Activated naive CD4-positive, alpha-beta T cell treated with anti-CD3 and anti-CD28 coated beads, Interleukin-2, amount 50 U/mL, for 16 hours (primary cell): ENCODE data around the gene PLEKHO1.
A peak's percentile ranks its signal among the peaks of the same experiment; 100 is the strongest.
"Not testable (repeated sequence)": the region's sequence is repeated elsewhere in the genome, so short reads cannot be mapped to it uniquely, and the experiment has no call there.

Source experiments
- DNase-seq: peaks from one replicate; pipeline ENCODE4 v3.0.0-alpha.2; 2020

Gene PLEKHO1

GRCh38 chr1:150176593-150176992 lies 26.9 kb downstream of the PLEKHO1 start:
- DNase-seq = no peak

GRCh38 chr1:150178548-150178947 lies 28.8 kb downstream of the PLEKHO1 start:
- DNase-seq = no peak

- DNase-seq = no peak
Measured at GRCh38 chr1:150179867-150180266, 30.2 kb downstream of the PLEKHO1 start.

DNA sequence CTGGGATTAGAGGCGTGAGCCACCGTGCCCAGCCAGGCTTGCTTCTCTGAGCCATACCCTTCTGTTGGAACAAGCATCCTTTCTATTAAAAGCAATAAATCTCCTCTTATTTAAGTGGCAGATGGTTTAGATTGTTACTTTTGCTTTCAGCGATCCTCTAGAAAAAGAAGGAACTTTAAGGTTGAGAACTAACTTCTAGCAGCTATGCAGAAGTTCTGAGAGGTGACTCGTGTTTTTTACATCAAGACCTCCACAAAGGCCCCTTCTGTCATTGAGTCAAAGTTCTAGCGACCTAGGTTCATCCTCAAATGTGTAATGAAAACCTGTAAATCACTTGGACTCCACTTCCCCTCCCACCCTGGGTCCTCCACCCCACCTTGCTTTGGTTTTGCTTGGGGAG lies 30.8 kb downstream of the PLEKHO1 start:
- DNase-seq = no peak

- DNase-seq = no peak
Measured at GRCh38 chr1:150182247-150182646, 32.5 kb downstream of the PLEKHO1 start.

GRCh38 chr1:150183061-150183460 lies 33.3 kb downstream of the PLEKHO1 start:
- DNase-seq = no peak

- no peak for DNase-seq
Measured at GRCh38 chr1:150185481-150185880, 35.8 kb downstream of the PLEKHO1 start.

GRCh38 chr1:150186438-150186788 lies 36.7 kb downstream of the PLEKHO1 start:
- not testable (repeated sequence) for DNase-seq

DNA sequence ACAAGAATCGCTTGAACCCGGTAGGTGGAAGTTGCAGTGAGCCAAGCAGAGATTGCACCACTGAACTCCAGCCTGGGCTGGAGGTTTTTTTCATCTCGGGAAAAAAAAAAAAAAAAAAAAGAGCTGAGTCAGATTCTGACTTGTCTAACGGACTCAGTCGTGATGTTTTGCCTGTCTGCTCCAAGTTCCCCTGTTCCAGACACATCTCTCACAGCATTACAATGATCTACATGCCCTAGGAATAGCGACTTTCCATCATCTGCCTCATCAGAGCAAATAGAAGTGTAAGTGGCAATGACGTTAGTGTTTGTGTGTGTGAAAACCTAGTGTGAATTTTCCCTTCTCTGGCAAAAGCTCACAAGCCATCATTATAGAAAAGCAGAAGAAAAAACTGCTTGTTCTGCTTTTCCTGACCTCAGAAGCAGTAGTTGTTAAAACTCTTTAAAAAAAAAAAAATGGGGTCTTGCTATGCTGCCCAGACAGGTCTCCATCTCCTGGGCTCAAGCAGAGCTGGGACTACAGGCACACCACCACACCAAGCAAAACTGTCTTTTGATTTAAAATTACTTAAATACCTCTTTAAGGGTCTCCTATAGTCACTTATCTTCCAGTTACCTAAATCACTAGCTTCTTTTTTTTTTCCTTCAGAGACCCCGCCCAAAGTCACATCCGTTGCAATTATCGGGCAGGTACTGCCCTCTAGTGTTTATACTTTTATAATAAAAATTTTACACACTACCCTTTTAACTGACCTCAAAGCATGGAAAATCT lies 37.3 kb downstream of the PLEKHO1 start:
- DNase-seq = peak; percentile 12

- DNase-seq = no peak
Measured at GRCh38 chr1:150187560-150187931, 37.8 kb downstream of the PLEKHO1 start.

DNA sequence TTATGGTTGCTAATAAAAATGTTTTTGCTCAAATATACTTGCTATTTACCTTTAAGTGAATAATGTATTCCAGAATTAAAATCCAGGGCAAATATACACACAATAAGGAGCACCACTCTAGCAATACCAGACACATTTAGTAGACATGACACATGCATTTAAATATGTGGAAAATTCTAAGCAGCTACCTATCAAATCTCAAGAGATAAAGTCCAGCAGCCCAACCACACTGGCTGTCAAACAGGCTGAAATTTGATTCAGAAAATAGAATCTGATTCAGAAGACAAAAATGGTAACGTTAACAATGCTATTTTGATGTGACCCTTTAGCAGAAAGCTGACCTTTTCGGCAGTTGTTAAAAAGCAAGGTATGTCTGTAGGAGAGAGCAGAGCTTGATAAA lies 42.3 kb downstream of the PLEKHO1 start:
- DNase-seq = no peak

GRCh38 chr1:150194381-150195031 lies 44.8 kb downstream of the PLEKHO1 start:
- no peak for DNase-seq

GRCh38 chr1:150196417-150196816 lies 46.7 kb downstream of the PLEKHO1 start:
- no peak for DNase-seq

GRCh38 chr1:150207281-150207971 lies 57.7 kb downstream of the PLEKHO1 start:
- no peak for DNase-seq

DNA sequence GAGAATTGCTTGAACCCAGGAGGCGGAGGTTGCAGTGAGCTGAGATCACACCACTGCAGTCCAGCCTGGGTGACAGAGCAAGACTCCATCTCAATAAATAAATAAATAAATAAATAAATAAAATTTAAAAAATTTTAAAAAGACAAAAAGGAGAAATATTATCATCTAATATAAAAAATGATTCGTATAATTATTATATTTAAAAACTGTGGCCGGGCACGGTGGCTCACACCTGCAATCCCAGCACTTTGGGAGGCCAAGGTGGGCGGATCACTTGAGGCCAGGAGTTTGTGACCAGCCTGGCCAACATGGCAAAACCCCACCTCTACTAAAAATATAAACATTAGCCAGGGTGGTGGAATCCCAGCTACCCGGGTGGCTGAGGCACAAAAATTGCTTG lies 58.7 kb downstream of the PLEKHO1 start:
- DNase-seq = not testable (repeated sequence)
